Skeletal muscle cell (primary cell): Measurements from ENCODE around the gene MDP1.

Experiments used
- DNase-seq: peaks from one replicate; pipeline ENCODE4 v3.0.0-alpha.2; 2010; ENCODE audit warnings: low read depth
- H3K4me3 ChIP-seq: 2 replicates; pipeline ENCODE4 v1.5.1; 2011; ENCODE audit warnings: low read depth, mild to moderate bottlenecking, control low read depth, low read length, moderate library complexity

The MDP1 gene

GRCh38 chr14:24215495-24216344, at the start of gene MDP1:
TSS of gene MDP1 (minus strand) at chr14:24216066. CDS start at chr14:24215955, 111 bp downstream.
- peak; percentile 54 for DNase-seq
- peak within 1 kb of the TSS; percentile 77 for H3K4me3 ChIP-seq

- H3K4me3 ChIP-seq, result no peak overlapping the region
- DNase-seq, result no peak
Observed at GRCh38 chr14:24264298-24264697, 48.4 kb upstream of the MDP1 start.

- DNase-seq, result no peak
- no peak overlapping the region for H3K4me3 ChIP-seq
Observed at GRCh38 chr14:24263848-24264247, 48.0 kb upstream of the MDP1 start.

- DNase-seq, result no peak
- H3K4me3 ChIP-seq, result no peak within 1 kb of the TSS
Observed at GRCh38 chr14:24262821-24263733, 47.2 kb upstream of the MDP1 start, which contains the start of gene TGM1. TSS of gene TGM1 (minus strand) at chr14:24263177. CDS start at chr14:24262352, 825 bp downstream.

- no peak overlapping the region for H3K4me3 ChIP-seq
- no peak for DNase-seq
Observed at GRCh38 chr14:24261969-24262327, 46.1 kb upstream of the MDP1 start.

GRCh38 chr14:24261256-24261968, 45.5 kb upstream of the MDP1 start:
- no peak for DNase-seq
- H3K4me3 ChIP-seq, result no peak overlapping the region

GRCh38 chr14:24260780-24261157, 44.9 kb upstream of the MDP1 start:
- no peak for DNase-seq
- no peak overlapping the region for H3K4me3 ChIP-seq

- DNase-seq, result no peak
- H3K4me3 ChIP-seq, result no peak overlapping the region
Observed at GRCh38 chr14:24260026-24260779, 44.3 kb upstream of the MDP1 start.

GRCh38 chr14:24259282-24260025, 43.6 kb upstream of the MDP1 start:
- no peak for DNase-seq
- no peak overlapping the region for H3K4me3 ChIP-seq

- no peak overlapping the region for H3K4me3 ChIP-seq
- DNase-seq, result no peak
Observed at GRCh38 chr14:24258548-24259265, 42.8 kb upstream of the MDP1 start.

- DNase-seq, result no peak
- no peak overlapping the region for H3K4me3 ChIP-seq
Observed at GRCh38 chr14:24258119-24258518, 42.3 kb upstream of the MDP1 start.

GRCh38 chr14:24256960-24257359, 41.1 kb upstream of the MDP1 start:
- no peak for DNase-seq
- no peak overlapping the region for H3K4me3 ChIP-seq

GRCh38 chr14:24255931-24256711, 40.3 kb upstream of the MDP1 start:
- no peak overlapping the region for H3K4me3 ChIP-seq
- no peak for DNase-seq

- no peak overlapping the region for H3K4me3 ChIP-seq
- DNase-seq, result no peak
Observed at GRCh38 chr14:24255438-24255837, 39.6 kb upstream of the MDP1 start.

GRCh38 chr14:24254630-24255392, 38.9 kb upstream of the MDP1 start:
- DNase-seq, result no peak
- H3K4me3 ChIP-seq, result no peak overlapping the region

- no peak overlapping the region for H3K4me3 ChIP-seq
- no peak for DNase-seq
Observed at GRCh38 chr14:24253936-24254335, 38.1 kb upstream of the MDP1 start.
